Cardiac fibroblast (primary cell): Measurements from ENCODE around the gene SLC6A15.

Experiments used
- DNase-seq, 2 donors: peaks; one replicate each; pipeline versions ENCODE4 v3.0.0 to v3.0.0-alpha.2; 2010; ENCODE audit warnings: low read depth in 2 of 2
- H3K4me3 ChIP-seq, 2 donors: replicated peaks in 1 of 2; 1 replicate in 1 of 2; 2 replicates in 1 of 2; pipeline ENCODE4 v1.5.1; 2011; ENCODE audit warnings: low read depth in 2 of 2, low read length in 2 of 2, mild to moderate bottlenecking in 2 of 2, moderate library complexity in 1 of 2
- TF ChIP-seq, protein P1 (sequence below): IDR thresholded peaks from one replicate; pipeline ENCODE4 v1.5.1; 2011; ENCODE audit warnings: low read depth, mild to moderate bottlenecking, low read length, inconsistent platforms

The SLC6A15 gene

DNA sequence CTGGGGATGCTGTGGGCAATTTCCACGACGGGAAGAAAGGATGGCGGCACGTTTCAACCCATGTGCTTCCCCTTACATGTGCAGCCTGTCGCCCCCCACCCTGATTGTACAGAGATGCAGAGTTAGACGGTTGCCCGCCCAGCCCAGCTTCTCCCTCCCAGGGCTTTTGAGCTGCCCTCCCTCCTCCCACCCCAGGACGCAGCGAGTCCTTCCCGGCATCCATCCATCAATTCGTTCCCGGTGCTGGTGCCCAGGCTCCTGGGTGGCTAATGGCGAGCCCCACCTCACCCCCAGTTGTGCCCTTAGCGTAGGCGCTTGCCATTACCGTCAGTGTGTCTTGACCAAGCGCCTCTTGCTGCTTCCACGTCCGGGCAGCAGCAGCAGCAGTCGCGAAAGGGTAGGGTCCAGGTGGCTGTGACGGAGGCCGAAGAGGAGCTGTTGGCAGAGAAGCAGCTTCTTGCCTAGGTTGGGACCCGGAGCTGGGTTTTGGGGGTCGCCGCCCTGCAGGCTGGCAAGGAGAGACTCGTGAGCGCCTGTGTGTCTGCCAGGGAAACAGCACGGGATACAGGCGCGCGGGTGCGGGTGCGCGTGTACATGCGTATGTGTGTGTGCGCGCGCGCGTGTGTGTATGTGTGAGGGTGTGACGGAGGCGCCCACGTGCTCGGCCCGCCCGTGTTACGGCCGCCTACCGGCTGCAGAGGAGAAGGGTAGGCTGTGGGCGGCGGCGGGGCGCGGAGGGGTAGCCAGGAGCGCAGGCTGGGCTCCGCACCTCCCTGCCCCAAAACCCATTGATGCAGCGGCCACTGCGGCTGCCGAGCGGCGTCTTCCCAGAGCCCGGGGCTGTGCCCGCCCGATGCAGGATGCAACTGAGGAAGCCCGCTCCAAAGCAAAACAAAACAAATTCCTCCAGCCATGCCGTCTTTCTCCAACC, at the start of gene SLC6A15:
Gene SLC6A15, minus strand, starts transcription at position 602 of the 931 bp plus-strand sequence. CDS start 20,679 bp downstream, outside the sequence.
- TF ChIP-seq, protein P1, sequence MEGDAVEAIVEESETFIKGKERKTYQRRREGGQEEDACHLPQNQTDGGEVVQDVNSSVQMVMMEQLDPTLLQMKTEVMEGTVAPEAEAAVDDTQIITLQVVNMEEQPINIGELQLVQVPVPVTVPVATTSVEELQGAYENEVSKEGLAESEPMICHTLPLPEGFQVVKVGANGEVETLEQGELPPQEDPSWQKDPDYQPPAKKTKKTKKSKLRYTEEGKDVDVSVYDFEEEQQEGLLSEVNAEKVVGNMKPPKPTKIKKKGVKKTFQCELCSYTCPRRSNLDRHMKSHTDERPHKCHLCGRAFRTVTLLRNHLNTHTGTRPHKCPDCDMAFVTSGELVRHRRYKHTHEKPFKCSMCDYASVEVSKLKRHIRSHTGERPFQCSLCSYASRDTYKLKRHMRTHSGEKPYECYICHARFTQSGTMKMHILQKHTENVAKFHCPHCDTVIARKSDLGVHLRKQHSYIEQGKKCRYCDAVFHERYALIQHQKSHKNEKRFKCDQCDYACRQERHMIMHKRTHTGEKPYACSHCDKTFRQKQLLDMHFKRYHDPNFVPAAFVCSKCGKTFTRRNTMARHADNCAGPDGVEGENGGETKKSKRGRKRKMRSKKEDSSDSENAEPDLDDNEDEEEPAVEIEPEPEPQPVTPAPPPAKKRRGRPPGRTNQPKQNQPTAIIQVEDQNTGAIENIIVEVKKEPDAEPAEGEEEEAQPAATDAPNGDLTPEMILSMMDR: peak; percentile 60
- peak; percentile 88 for DNase-seq
- peak within 1 kb of the TSS; percentile 59 to 74 for H3K4me3 ChIP-seq

DNA sequence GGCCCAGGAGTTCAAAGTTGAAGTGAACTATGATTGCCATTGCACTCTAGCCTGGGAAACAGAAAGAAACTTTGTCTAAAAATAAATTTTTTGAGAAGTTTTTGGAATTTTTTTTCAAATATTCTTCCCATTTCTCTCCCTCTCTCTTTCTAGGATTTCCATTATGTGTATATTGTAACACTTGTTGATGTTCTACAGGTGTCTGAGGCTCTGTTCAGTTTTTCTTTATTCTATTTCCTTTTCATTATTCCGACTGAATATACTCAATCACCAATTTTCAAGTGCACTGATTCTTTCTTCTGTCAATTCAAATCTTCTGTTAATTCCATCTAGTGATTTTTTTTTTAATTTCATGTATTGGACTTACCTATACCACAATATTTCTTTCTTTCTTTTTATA, 48.3 kb upstream of the SLC6A15 start:
- no peak overlapping the region for H3K4me3 ChIP-seq
- TF ChIP-seq, protein P1: no peak

DNA sequence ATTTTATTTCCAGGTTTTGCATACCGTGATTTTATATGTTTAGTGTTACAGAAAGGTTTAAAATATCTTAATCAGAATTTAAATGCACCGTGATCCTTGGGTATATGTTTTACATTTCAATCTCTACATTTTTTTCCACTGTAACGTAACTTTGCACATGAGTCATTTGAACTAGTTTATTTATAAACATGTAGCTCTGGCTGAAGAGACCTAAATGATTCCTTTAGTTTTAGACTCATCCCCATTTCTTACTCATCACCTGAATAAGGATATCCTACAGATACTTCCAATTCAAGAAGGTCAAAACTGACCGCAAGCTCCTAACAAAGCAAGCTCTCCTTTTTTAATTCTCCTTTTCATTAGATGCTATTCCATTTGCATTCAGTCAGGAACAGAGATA, 42.7 kb upstream of the SLC6A15 start:
- peak in 1 of 2 donors; percentile 12 for DNase-seq
- TF ChIP-seq, protein P1: no peak
- no peak overlapping the region for H3K4me3 ChIP-seq

More for the DNA sequence above, 48.3 kb upstream of the SLC6A15 start:
- DNase-seq: no peak

DNA sequence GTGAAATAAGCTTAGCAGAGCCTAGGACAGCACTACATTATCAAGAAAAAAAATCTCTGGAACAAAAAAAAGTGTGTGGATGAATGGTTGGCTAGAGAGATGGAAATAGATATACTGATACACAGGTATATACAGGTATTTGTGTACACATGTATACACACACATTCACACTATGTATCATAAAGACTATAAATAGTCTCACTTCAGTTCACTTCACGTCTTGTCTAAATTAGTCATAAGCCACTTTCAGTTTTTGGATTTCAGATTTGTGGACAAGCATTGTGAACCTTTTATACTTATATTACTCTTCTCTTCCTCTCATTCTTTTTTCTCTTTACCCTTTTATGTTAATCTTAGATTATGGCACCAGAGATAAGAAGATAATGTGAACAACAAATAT, 41.8 kb upstream of the SLC6A15 start:
- no peak overlapping the region for H3K4me3 ChIP-seq
- TF ChIP-seq, protein P1: no peak
- DNase-seq: no peak

DNA sequence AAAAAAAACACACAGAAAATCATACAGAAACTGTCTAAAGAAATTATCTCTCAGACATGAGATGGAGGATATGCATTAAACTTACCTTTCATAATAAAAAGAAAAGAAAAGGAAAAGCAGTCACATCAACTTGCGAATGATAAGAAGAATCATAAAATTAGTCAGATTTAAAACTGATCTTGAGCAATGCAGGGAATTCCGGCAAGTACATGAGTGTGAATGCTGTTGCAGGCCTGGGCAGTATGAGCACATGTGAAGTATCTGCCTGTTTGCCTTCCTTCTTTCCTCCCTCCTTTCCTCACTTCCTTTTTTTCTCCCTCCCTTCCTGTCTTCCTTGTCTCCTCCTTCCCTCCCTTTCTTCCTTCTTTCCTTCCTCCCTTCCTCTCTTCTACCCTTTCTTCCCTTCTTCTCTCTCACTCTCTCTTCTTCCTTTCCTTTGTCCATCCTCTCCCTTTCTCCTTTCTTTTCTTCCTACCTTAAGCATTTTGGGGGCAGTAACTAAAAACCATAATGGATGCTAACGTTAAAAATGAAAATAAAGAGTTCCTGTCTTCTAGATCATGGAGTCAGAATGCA, 38.5 kb upstream of the SLC6A15 start:
- TF ChIP-seq, protein P1: no peak
- peak in 1 of 2 donors; percentile 17 for DNase-seq

DNA sequence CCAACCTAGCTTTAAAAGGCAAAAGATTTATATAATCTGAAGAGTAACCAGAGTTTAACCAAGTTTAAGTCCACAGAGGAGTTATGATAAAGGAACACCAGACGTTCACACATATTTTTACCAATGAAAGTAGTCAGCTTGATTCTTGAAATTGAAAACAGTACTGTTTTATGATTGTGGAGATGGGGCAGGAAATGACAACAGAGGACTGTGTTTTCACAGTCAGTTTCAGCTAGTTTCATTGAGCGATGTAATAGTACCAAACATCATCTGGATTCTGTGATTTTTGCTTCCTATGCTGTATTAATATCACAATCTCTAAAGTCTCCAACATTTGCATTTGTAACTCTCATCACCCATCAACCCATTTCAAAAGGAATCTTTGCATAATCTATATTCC, 34.2 kb upstream of the SLC6A15 start:
- H3K4me3 ChIP-seq: no peak overlapping the region
- TF ChIP-seq, protein P1: no peak

More for the DNA sequence above, 38.5 kb upstream of the SLC6A15 start:
- H3K4me3 ChIP-seq: no peak overlapping the region

More for the DNA sequence above, 34.2 kb upstream of the SLC6A15 start:
- DNase-seq: no peak
